OCI-LY7 (cell line): ENCODE results near the gene PPP2R3B. TPM values are rescaled to one million over a fixed set of nuclear protein-coding genes. Genes with fewer than 3 reads are reported as not detected.

Experiments used
- BruUV-seq: library from RNA; stranded (reverse); fragments of 400-500 nt; replicated peaks from 2 replicates; lab custom pipeline; 2021; lab: Mats Ljungman, UMichigan
- CTCF ChIA-PET: fragments of 300-600 bp; sonication (Branson Sonifier 250); formaldehyde crosslinking; loops from one replicate; lab custom pipeline; 2022; ENCODE audit warnings: antibody characterized with exemption; ENCODE audit not compliant: unreplicated experiment; lab: Charles Lee
- POLR2A ChIA-PET: fragments of 300-600 bp; sonication (Branson Sonifier 250); formaldehyde crosslinking; loops from one replicate; lab custom pipeline; 2022; ENCODE audit warnings: antibody characterized with exemption; lab: Charles Lee
- DNase-seq: peaks from one replicate; pipeline ENCODE4 v3.0.0-alpha.2; 2015; ENCODE audit warnings: low spot score
- H2AFZ ChIP-seq: fragments of 200-600 bp; sonication (generic), shearing (Covaris generic); 2 replicates; pipeline ENCODE4 v1.6.1; 2014; ENCODE audit warnings: mild to moderate bottlenecking, antibody characterized with exemption, low read length, moderate library complexity
- H3K27ac ChIP-seq: fragments of 200-600 bp; sonication (generic); 2 replicates; pipeline ENCODE4 v1.5.1; 2014; ENCODE audit warnings: mixed run types, low read depth, mild to moderate bottlenecking, moderate library complexity, low read length, inconsistent platforms; ENCODE audit not compliant: poor library complexity, severe bottlenecking
- H3K36me3 ChIP-seq: fragments of 200-600 bp; sonication (generic); 2 replicates; pipeline ENCODE4 v1.6.1; 2014; ENCODE audit warnings: mild to moderate bottlenecking, antibody characterized with exemption, low read length, moderate library complexity, mixed read lengths; ENCODE audit not compliant: insufficient read depth
- H3K4me1 ChIP-seq: fragments of 200-600 bp; sonication (generic); 2 replicates; pipeline ENCODE4 v1.5.1; 2014; ENCODE audit warnings: mild to moderate bottlenecking, low read length; ENCODE audit not compliant: insufficient read depth, poor library complexity, severe bottlenecking
- H3K4me2 ChIP-seq: fragments of 200-600 bp; sonication (generic); 2 replicates; pipeline ENCODE4 v1.6.1; 2014; ENCODE audit warnings: mild to moderate bottlenecking, low read length
- H3K4me3 ChIP-seq: fragments of 200-600 bp; sonication (generic); 2 replicates; pipeline ENCODE4 v1.5.1; 2014; ENCODE audit warnings: mild to moderate bottlenecking, low read depth, low read length; ENCODE audit not compliant: poor library complexity, severe bottlenecking
- H3K79me2 ChIP-seq: fragments of 200-600 bp; sonication (generic); 2 replicates; pipeline ENCODE4 v1.6.1; 2016; ENCODE audit warnings: low read depth, mild to moderate bottlenecking, low read length, moderate library complexity, mixed read lengths; ENCODE audit not compliant: insufficient read depth
- H3K9me2 ChIP-seq: fragments of 200-600 bp; sonication (generic); 2 replicates; pipeline ENCODE4 v1.6.1; 2016; ENCODE audit warnings: mild to moderate bottlenecking, low read length, mixed read lengths; ENCODE audit not compliant: insufficient read depth
- H3K9me3 ChIP-seq: fragments of 200-600 bp; sonication (generic); 2 replicates; pipeline ENCODE4 v1.6.1; 2014; ENCODE audit warnings: mild to moderate bottlenecking, mixed run types, low read length, mixed read lengths
- H4K20me1 ChIP-seq: fragments of 200-600 bp; sonication (generic); 2 replicates; pipeline ENCODE4 v1.6.1; 2014; ENCODE audit warnings: mild to moderate bottlenecking, antibody characterized with exemption, low read length, moderate library complexity, mixed read lengths; ENCODE audit not compliant: insufficient read depth
- EZH2phosphoT487 ChIP-seq: fragments of 200-600 bp; sonication (generic); IDR thresholded peaks from 2 replicates; pipeline ENCODE4 v1.6.1; 2018; ENCODE audit warnings: low read depth, borderline replicate concordance, mild to moderate bottlenecking, mixed run types, antibody characterized with exemption, low read length, moderate library complexity, mixed read lengths
- intact Hi-C: fragments of 100-400 bp; cut with micrococcal nuclease; formaldehyde crosslinking; loops from one replicate; pipeline ENCODE4 v1.10.0; 2022; ENCODE audit not compliant: unreplicated experiment
- total RNA-seq, 2 experiments: library from RNA; depleted of rRNA in 1 of 2; stranded (reverse); fragments of >200 nt in 1 of 2; shearing (Covaris generic) in 1 of 2; gene quantifications; 2 replicates each; pipeline ENCODE4 v1.2.3, GENCODE V29; 2014 to 2022
- TF ChIP-seq, protein P1 (sequence below): fragments of 200-600 bp; sonication (generic); conservative IDR thresholded peaks from 2 replicates; pipeline ENCODE4 v1.5.1; 2014; ENCODE audit warnings: mild to moderate bottlenecking, antibody characterized with exemption, low read length, moderate library complexity, mixed read lengths

PPP2R3B gene
- total RNA-seq, 2 experiments from 2014 or later = 270 to 342 TPM

GRCh38 chrX:421646-422391, 35.1 kb upstream of the PPP2R3B start:
- no TSS peak for BruUV-seq
- Histone ChIP-seq H3K4me2 (no peak overlapping the region), H3K4me3 (no peak overlapping the region), H2AFZ (no peak overlapping the region), H3K79me2 (no peaks in the 10 kb centered on the region), H3K9me3 (no peaks in the 10 kb centered on the region), H4K20me1 (no peaks in the 10 kb centered on the region), H3K9me2 (no peaks in the 10 kb centered on the region), H3K4me1 (no peaks in the 10 kb centered on the region), H3K36me3 (no peaks in the 10 kb centered on the region), H3K27ac (no peak overlapping the region)
- intact Hi-C loops = no loop called here
- TF ChIP-seq EZH2phosphoT487 = no peak
- TF ChIP-seq, protein P1, sequence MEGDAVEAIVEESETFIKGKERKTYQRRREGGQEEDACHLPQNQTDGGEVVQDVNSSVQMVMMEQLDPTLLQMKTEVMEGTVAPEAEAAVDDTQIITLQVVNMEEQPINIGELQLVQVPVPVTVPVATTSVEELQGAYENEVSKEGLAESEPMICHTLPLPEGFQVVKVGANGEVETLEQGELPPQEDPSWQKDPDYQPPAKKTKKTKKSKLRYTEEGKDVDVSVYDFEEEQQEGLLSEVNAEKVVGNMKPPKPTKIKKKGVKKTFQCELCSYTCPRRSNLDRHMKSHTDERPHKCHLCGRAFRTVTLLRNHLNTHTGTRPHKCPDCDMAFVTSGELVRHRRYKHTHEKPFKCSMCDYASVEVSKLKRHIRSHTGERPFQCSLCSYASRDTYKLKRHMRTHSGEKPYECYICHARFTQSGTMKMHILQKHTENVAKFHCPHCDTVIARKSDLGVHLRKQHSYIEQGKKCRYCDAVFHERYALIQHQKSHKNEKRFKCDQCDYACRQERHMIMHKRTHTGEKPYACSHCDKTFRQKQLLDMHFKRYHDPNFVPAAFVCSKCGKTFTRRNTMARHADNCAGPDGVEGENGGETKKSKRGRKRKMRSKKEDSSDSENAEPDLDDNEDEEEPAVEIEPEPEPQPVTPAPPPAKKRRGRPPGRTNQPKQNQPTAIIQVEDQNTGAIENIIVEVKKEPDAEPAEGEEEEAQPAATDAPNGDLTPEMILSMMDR = no peak
- no peak for DNase-seq
- CTCF ChIA-PET = no interaction called here
- POLR2A ChIA-PET = no interaction called here

- ChIA-PET POLR2A (no interaction called here), CTCF (no interaction called here)
- Histone ChIP-seq H3K9me3 (no peaks in the 10 kb centered on the region), H3K79me2 (no peaks in the 10 kb centered on the region), H2AFZ (no peak overlapping the region), H4K20me1 (no peaks in the 10 kb centered on the region), H3K9me2 (no peaks in the 10 kb centered on the region), H3K4me2 (no peak overlapping the region), H3K36me3 (no peaks in the 10 kb centered on the region), H3K4me1 (no peaks in the 10 kb centered on the region), H3K4me3 (no peak overlapping the region), H3K27ac (no peak overlapping the region)
- intact Hi-C loops = no loop called here
- TF ChIP-seq, protein P1 = no peak
- TF ChIP-seq EZH2phosphoT487 = no peak
- no TSS peak for BruUV-seq
- no peak for DNase-seq
These were observed 34.0 kb upstream of the PPP2R3B start for GRCh38 chrX:420496-421223.
